ENCODE measurements around the gene MFAP1.
"Not testable (repeated sequence)": the region's sequence is repeated elsewhere in the genome, so short reads cannot be mapped to it uniquely, and the experiment has no call there.

Gene MFAP1, protein sequence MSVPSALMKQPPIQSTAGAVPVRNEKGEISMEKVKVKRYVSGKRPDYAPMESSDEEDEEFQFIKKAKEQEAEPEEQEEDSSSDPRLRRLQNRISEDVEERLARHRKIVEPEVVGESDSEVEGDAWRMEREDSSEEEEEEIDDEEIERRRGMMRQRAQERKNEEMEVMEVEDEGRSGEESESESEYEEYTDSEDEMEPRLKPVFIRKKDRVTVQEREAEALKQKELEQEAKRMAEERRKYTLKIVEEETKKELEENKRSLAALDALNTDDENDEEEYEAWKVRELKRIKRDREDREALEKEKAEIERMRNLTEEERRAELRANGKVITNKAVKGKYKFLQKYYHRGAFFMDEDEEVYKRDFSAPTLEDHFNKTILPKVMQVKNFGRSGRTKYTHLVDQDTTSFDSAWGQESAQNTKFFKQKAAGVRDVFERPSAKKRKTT

GRCh38 chr15:43824302-43825246 lies at the start of gene MFAP1:
Gene MFAP1, minus strand, starts transcription at chr15:43824690. Its CDS starts 121 bp downstream, at chr15:43824569.
- DNase-seq (ENCODE audit: low read depth), result peak; percentile 99
- no peaks in the 10 kb centered on the region for H3K27me3 ChIP-seq (replicated peaks; ENCODE audit: control insufficient read depth, insufficient read depth, low read length)
- H3K4me1 ChIP-seq (ENCODE audit: control insufficient read depth, insufficient read depth, low read length), result peaks cover 26% of the 10 kb centered on the region
- peak within 1 kb of the TSS; percentile 95 for H3K4me3 ChIP-seq (ENCODE audit: low read length)
- H3K36me3 ChIP-seq (ENCODE audit: control insufficient read depth, insufficient read depth, low read length, severe bottlenecking), result no peaks in the 10 kb centered on the region
- peak within 1 kb of the TSS; percentile 98 for H3K9ac ChIP-seq (ENCODE audit: low read length)
- no peaks in the 10 kb centered on the region for H3K9me3 ChIP-seq (ENCODE audit: control insufficient read depth, low read length)

- H3K9ac ChIP-seq (ENCODE audit: low read length), result no peak overlapping the region
- H3K4me1 ChIP-seq (ENCODE audit: control insufficient read depth, insufficient read depth, low read length), result peaks cover 4% of the 10 kb centered on the region
- no peak overlapping the region for H3K4me3 ChIP-seq (ENCODE audit: low read length)
- no peaks in the 10 kb centered on the region for H3K9me3 ChIP-seq (ENCODE audit: control insufficient read depth, low read length)
- H3K36me3 ChIP-seq (ENCODE audit: control insufficient read depth, insufficient read depth, low read length, severe bottlenecking), result no peaks in the 10 kb centered on the region
- no peak for DNase-seq (ENCODE audit: low read depth)
- H3K27me3 ChIP-seq (replicated peaks; ENCODE audit: control insufficient read depth, insufficient read depth, low read length), result no peaks in the 10 kb centered on the region
Observed at GRCh38 chr15:43873651-43874050, 49.2 kb upstream of the MFAP1 start.

DNA sequence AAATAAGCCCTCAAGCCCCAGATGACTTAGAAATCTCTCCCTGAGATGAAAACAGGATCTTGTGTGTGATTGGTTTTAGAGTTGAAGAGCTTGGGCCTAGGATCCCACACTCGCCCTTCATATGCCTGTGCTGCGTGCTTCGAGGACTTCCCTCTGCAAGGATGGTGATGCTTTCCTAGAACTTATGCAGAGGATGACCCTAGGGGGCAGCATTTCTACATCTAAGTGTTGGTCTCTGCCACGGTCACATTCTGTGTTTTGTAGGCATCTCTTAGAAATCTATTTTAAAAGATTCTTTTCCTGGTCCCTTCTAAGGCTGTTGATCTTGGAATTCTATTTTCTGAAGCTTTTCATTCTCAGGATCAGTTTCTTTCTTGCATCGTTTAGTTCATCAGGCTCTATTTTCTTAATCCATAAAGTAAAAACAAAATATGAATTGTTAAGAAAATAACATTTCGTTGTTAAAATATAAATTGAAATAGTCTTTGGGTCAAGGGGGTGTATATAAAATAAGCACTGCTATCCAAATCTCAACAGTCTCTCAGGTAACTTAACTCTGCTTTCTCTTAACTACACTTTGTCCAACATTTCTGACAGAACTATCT lies 48.0 kb upstream of the MFAP1 start:
- no peak overlapping the region for H3K9ac ChIP-seq (ENCODE audit: low read length)
- peaks cover 15% of the 10 kb centered on the region for H3K4me1 ChIP-seq (ENCODE audit: control insufficient read depth, insufficient read depth, low read length)
- H3K36me3 ChIP-seq (ENCODE audit: control insufficient read depth, insufficient read depth, low read length, severe bottlenecking), result no peaks in the 10 kb centered on the region
- no peak overlapping the region for H3K4me3 ChIP-seq (ENCODE audit: low read length)
- DNase-seq (ENCODE audit: low read depth), result peak; percentile 91
- no peaks in the 10 kb centered on the region for H3K27me3 ChIP-seq (replicated peaks; ENCODE audit: control insufficient read depth, insufficient read depth, low read length)
- no peaks in the 10 kb centered on the region for H3K9me3 ChIP-seq (ENCODE audit: control insufficient read depth, low read length)

DNA sequence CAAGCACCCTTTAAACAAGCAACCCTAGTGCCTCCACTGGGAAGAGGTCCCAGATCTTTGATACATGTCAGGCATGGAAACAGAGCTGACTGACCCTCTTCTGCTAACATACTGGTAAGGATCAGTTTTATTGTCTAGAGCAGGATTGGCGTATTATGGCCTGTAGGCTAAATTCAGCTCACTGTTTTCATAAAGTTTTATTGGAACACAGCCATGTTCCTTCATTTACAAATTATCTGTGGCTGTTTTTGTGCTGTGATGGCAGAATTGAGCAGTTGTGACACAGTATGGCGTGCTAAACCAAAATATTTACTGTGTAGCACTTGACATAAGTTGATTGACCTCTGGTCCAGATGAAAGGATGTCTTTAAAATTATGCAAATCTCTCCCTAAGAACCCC lies 47.3 kb upstream of the MFAP1 start:
- no peaks in the 10 kb centered on the region for H3K27me3 ChIP-seq (replicated peaks; ENCODE audit: control insufficient read depth, insufficient read depth, low read length)

GRCh38 chr15:43868406-43868805 lies 43.9 kb upstream of the MFAP1 start:
- Histone ChIP-seq H3K9me3 (ENCODE audit: control insufficient read depth, low read length) (no peaks in the 10 kb centered on the region), H3K4me1 (ENCODE audit: control insufficient read depth, insufficient read depth, low read length) (peaks cover 16% of the 10 kb centered on the region), H3K9ac (ENCODE audit: low read length) (no peak overlapping the region), H3K36me3 (ENCODE audit: control insufficient read depth, insufficient read depth, low read length, severe bottlenecking) (no peaks in the 10 kb centered on the region), H3K27me3 (replicated peaks; ENCODE audit: control insufficient read depth, insufficient read depth, low read length) (no peaks in the 10 kb centered on the region), H3K4me3 (ENCODE audit: low read length) (no peak overlapping the region)
- DNase-seq (ENCODE audit: low read depth), result no peak

More for the DNA sequence above, 47.3 kb upstream of the MFAP1 start:
- no peak overlapping the region for H3K4me3 ChIP-seq (ENCODE audit: low read length)
- no peak overlapping the region for H3K9ac ChIP-seq (ENCODE audit: low read length)
- no peaks in the 10 kb centered on the region for H3K9me3 ChIP-seq (ENCODE audit: control insufficient read depth, low read length)
- peaks cover 16% of the 10 kb centered on the region for H3K4me1 ChIP-seq (ENCODE audit: control insufficient read depth, insufficient read depth, low read length)
- DNase-seq (ENCODE audit: low read depth), result no peak
- no peaks in the 10 kb centered on the region for H3K36me3 ChIP-seq (ENCODE audit: control insufficient read depth, insufficient read depth, low read length, severe bottlenecking)

- H3K36me3 ChIP-seq (ENCODE audit: control insufficient read depth, insufficient read depth, low read length, severe bottlenecking), result no peaks in the 10 kb centered on the region
- no peaks in the 10 kb centered on the region for H3K27me3 ChIP-seq (replicated peaks; ENCODE audit: control insufficient read depth, insufficient read depth, low read length)
- DNase-seq (ENCODE audit: low read depth), result no peak
- no peak overlapping the region for H3K4me3 ChIP-seq (ENCODE audit: low read length)
- no peaks in the 10 kb centered on the region for H3K9me3 ChIP-seq (ENCODE audit: control insufficient read depth, low read length)
- no peak overlapping the region for H3K9ac ChIP-seq (ENCODE audit: low read length)
- peaks cover 16% of the 10 kb centered on the region for H3K4me1 ChIP-seq (ENCODE audit: control insufficient read depth, insufficient read depth, low read length)
Observed at GRCh38 chr15:43867096-43867495, 42.6 kb upstream of the MFAP1 start.

DNA sequence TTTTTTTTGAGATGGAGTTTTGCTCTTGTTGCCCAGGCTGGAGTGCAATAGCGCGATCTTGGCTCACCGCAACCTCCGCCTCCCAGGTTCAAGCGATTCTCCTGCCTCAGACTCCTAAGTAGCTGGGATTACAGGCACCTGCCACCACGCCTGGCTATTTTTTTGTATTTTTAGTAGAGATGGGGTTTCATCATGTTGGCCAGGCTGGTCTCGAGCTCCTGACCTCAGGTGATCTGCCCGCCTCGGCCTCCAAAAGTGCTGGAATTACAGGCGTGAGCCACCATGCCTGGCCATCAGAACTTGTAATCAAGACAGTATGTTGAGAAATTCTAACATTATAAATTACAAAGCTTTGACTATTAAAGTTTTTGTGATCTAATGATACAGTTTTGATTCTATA lies 42.1 kb upstream of the MFAP1 start:
- DNase-seq (ENCODE audit: low read depth); H3K9me3 ChIP-seq (ENCODE audit: control insufficient read depth, low read length): not testable (repeated sequence)

DNA sequence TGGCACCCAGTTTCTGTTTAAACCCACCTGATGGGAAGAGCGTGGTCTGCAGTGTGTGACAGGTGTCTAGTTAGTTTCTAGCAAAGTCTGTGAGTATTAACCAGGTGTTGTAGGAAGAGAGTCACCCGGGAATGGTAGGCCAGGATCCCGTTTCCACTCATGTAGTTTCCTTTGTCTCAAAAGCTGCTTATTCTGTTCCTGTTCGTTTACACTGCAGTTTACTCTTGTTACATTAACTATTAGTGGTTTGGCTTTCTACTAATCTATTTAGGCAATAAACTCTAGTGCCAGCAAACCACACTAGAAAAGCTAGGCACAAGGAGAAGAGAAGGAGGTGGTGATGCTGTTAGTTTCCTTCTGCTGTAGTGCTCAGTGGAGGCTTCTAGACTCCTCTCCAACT lies 35.1 kb upstream of the MFAP1 start:
- no peaks in the 10 kb centered on the region for H3K9me3 ChIP-seq (ENCODE audit: control insufficient read depth, low read length)
- H3K9ac ChIP-seq (ENCODE audit: low read length), result no peak overlapping the region
- no peak overlapping the region for H3K4me3 ChIP-seq (ENCODE audit: low read length)
- DNase-seq (ENCODE audit: low read depth), result no peak
- peaks cover 7% of the 10 kb centered on the region for H3K4me1 ChIP-seq (ENCODE audit: control insufficient read depth, insufficient read depth, low read length)
- H3K27me3 ChIP-seq (replicated peaks; ENCODE audit: control insufficient read depth, insufficient read depth, low read length), result no peaks in the 10 kb centered on the region
- H3K36me3 ChIP-seq (ENCODE audit: control insufficient read depth, insufficient read depth, low read length, severe bottlenecking), result no peaks in the 10 kb centered on the region

More for the DNA sequence above, 42.1 kb upstream of the MFAP1 start:
- not testable (repeated sequence) for H3K27me3 ChIP-seq (replicated peaks; ENCODE audit: control insufficient read depth, insufficient read depth, low read length); H3K4me3 ChIP-seq (ENCODE audit: low read length); H3K9ac ChIP-seq (ENCODE audit: low read length); H3K36me3 ChIP-seq (ENCODE audit: control insufficient read depth, insufficient read depth, low read length, severe bottlenecking)
- peaks cover 16% of the 10 kb centered on the region for H3K4me1 ChIP-seq (ENCODE audit: control insufficient read depth, insufficient read depth, low read length)

GRCh38 chr15:43854801-43855200 lies 30.3 kb upstream of the MFAP1 start:
- no peaks in the 10 kb centered on the region for H3K9me3 ChIP-seq (ENCODE audit: control insufficient read depth, low read length)
- H3K36me3 ChIP-seq (ENCODE audit: control insufficient read depth, insufficient read depth, low read length, severe bottlenecking), result no peaks in the 10 kb centered on the region
- DNase-seq (ENCODE audit: low read depth), result peak; percentile 49
- H3K9ac ChIP-seq (ENCODE audit: low read length), result no peak overlapping the region
- peak overlapping the region; percentile 31 for H3K4me3 ChIP-seq (ENCODE audit: low read length)
- no peaks in the 10 kb centered on the region for H3K27me3 ChIP-seq (replicated peaks; ENCODE audit: control insufficient read depth, insufficient read depth, low read length)
- peaks cover 7% of the 10 kb centered on the region for H3K4me1 ChIP-seq (ENCODE audit: control insufficient read depth, insufficient read depth, low read length)

- H3K36me3 ChIP-seq (ENCODE audit: control insufficient read depth, insufficient read depth, low read length, severe bottlenecking), result no peaks in the 10 kb centered on the region
- H3K4me3 ChIP-seq (ENCODE audit: low read length), result no peak overlapping the region
- no peaks in the 10 kb centered on the region for H3K9me3 ChIP-seq (ENCODE audit: control insufficient read depth, low read length)
- H3K9ac ChIP-seq (ENCODE audit: low read length), result no peak overlapping the region
- H3K27me3 ChIP-seq (replicated peaks; ENCODE audit: control insufficient read depth, insufficient read depth, low read length), result no peaks in the 10 kb centered on the region
- peaks cover 7% of the 10 kb centered on the region for H3K4me1 ChIP-seq (ENCODE audit: control insufficient read depth, insufficient read depth, low read length)
- DNase-seq (ENCODE audit: low read depth), result no peak
Observed at GRCh38 chr15:43852607-43853006, 28.1 kb upstream of the MFAP1 start.

GRCh38 chr15:43851251-43851650 lies 26.8 kb upstream of the MFAP1 start:
- no peak overlapping the region for H3K4me3 ChIP-seq (ENCODE audit: low read length)
- H3K9ac ChIP-seq (ENCODE audit: low read length), result no peak overlapping the region
- H3K4me1 ChIP-seq (ENCODE audit: control insufficient read depth, insufficient read depth, low read length), result peaks cover 7% of the 10 kb centered on the region
- no peaks in the 10 kb centered on the region for H3K9me3 ChIP-seq (ENCODE audit: control insufficient read depth, low read length)
- no peak for DNase-seq (ENCODE audit: low read depth)
- H3K36me3 ChIP-seq (ENCODE audit: control insufficient read depth, insufficient read depth, low read length, severe bottlenecking), result no peaks in the 10 kb centered on the region
- H3K27me3 ChIP-seq (replicated peaks; ENCODE audit: control insufficient read depth, insufficient read depth, low read length), result no peaks in the 10 kb centered on the region
